ENCODE measurements around the gene MLEC. TPM values are rescaled to one million over a fixed set of nuclear protein-coding genes. Genes with fewer than 3 reads are reported as not detected.

MLEC gene
- 69.6 and 95.5 TPM in 2 replicates for total RNA-seq

GRCh38 chr12:120686690-120687577, at the start of gene MLEC:
Gene MLEC, plus strand, starts transcription at chr12:120687149. Its CDS starts 148 bp downstream, at chr12:120687297.

GRCh38 chr12:120639771-120640721, 46.9 kb upstream of the MLEC start, which contains the start of gene CABP1:
Gene CABP1, plus strand, starts transcription at chr12:120640626. Its CDS starts 60 bp downstream, at chr12:120640686.

GRCh38 chr12:120710031-120710804, 23.3 kb downstream of the MLEC start, which contains the start of gene UNC119B:
Gene UNC119B, plus strand, starts transcription at chr12:120710458. Its CDS starts 17 bp downstream, at chr12:120710475.

GRCh38 chr12:120725659-120726509, 38.9 kb downstream of the MLEC start, which contains the start of gene ACADS:
Gene ACADS, plus strand, starts transcription at chr12:120725826. Its CDS starts 60 bp downstream, at chr12:120725886.

Other genes starting within 250 kb of the MLEC start
- 523 and 539 TPM in 2 replicates for gene COX6A1, start 249.0 kb upstream of the MLEC start, total RNA-seq
- gene TRIAP1, start 240.8 kb upstream of the MLEC start, total RNA-seq, result 30.2 and 48.4 TPM in 2 replicates
- gene GATC, start 240.7 kb upstream of the MLEC start, total RNA-seq, result 14.4 and 18.1 TPM in 2 replicates
- 233 and 273 TPM in 2 replicates for gene SRSF9, start 217.4 kb upstream of the MLEC start, total RNA-seq
- 314 and 337 TPM in 2 replicates for gene DYNLL1, start 191.0 kb upstream of the MLEC start, total RNA-seq
- 30.4 and 32.0 TPM in 2 replicates for gene COQ5, start 158.0 kb upstream of the MLEC start, total RNA-seq
- gene RNF10, start 152.8 kb upstream of the MLEC start, total RNA-seq, result 128 and 163 TPM in 2 replicates
- 26.4 and 45.3 TPM in 2 replicates for gene POP5, start 105.7 kb upstream of the MLEC start, total RNA-seq
- gene CABP1, start 46.5 kb upstream of the MLEC start, total RNA-seq, result 0.09 and 0.19 TPM in 2 replicates
- 22.3 and 24.8 TPM in 2 replicates for gene UNC119B, start 23.3 kb downstream of the MLEC start, total RNA-seq
- gene ACADS, start 38.7 kb downstream of the MLEC start, total RNA-seq, result 8.2 and 10.4 TPM in 2 replicates
- 4.4 and 7.6 TPM in 2 replicates for gene SPPL3, start 217.2 kb downstream of the MLEC start, total RNA-seq

Data from endothelial cell of coronary artery (primary cell).